ENCODE data around the gene MYO10.

MYO10 gene

GRCh38 chr5:16889203-16889971 is 46.7 kb downstream of the MYO10 start (continued):
- TF ChIP-seq ZNF777 (tag by site-specific recombination; IDR thresholded peaks at IDR 0.05; ENCODE audit: borderline replicate concordance) (no peak), KLF10 (tag by site-specific recombination; IDR thresholded peaks at IDR 0.05) (peak; percentile 86), BCL11A (tag by site-specific recombination; IDR thresholded peaks at IDR 0.05; ENCODE audit: low read depth) (peak; percentile 83; the same call in 1 of the 2 replicates), ZNF600 (tag by site-specific recombination; IDR thresholded peaks at IDR 0.05) (peak; percentile 84), ZNF184 (tag by site-specific recombination; IDR thresholded peaks at IDR 0.05) (no peak; the same call in 1 of the 2 replicates), ZNF274 (IDR thresholded peaks at IDR 0.05; ENCODE audit: low read length) (no peak), ZNF274 (tag by site-specific recombination; IDR thresholded peaks at IDR 0.05; ENCODE audit: borderline replicate concordance) (no peak), ZNF292 (tag by site-specific recombination; IDR thresholded peaks at IDR 0.05; ENCODE audit: borderline replicate concordance, low read depth) (no peak), ZNF280C (tag by site-specific recombination; IDR thresholded peaks at IDR 0.05) (no peak; the same call in 1 of the 2 replicates), ZNF670 (tag by site-specific recombination; IDR thresholded peaks at IDR 0.05; ENCODE audit: low read depth) (no peak), AEBP2 (tag by site-specific recombination; IDR thresholded peaks at IDR 0.05; ENCODE audit: borderline replicate concordance) (no peak), ZNF221 (tag by site-specific recombination; IDR thresholded peaks at IDR 0.05; ENCODE audit: borderline replicate concordance) (no peak), ZNF791 (tag by site-specific recombination; IDR thresholded peaks at IDR 0.05) (no peak), ZNF544 (tag by site-specific recombination; IDR thresholded peaks at IDR 0.05) (no peak), ZNF174 (tag by site-specific recombination; IDR thresholded peaks at IDR 0.05) (no peak), SALL2 (tag by site-specific recombination; IDR thresholded peaks at IDR 0.05; ENCODE audit: borderline replicate concordance) (no peak), ZBTB10 (tag by site-specific recombination; IDR thresholded peaks at IDR 0.05) (no peak), ZNF629 (tag by site-specific recombination; IDR thresholded peaks at IDR 0.05) (peak; percentile 84), ZNF513 (tag by site-specific recombination; IDR thresholded peaks at IDR 0.05) (no peak), ZNF658 (tag by site-specific recombination; IDR thresholded peaks at IDR 0.05) (no peak), ZNF391 (tag by site-specific recombination; IDR thresholded peaks at IDR 0.05; ENCODE audit: borderline replicate concordance, low read depth) (no peak), MZF1 (tag by site-specific recombination; IDR thresholded peaks at IDR 0.05; ENCODE audit: borderline replicate concordance) (peak; percentile 82; the same call in 1 of the 2 replicates), ZNF585B (tag by site-specific recombination; IDR thresholded peaks at IDR 0.05) (no peak), ZNF10 (tag by site-specific recombination; IDR thresholded peaks at IDR 0.05) (no peak), RBAK (tag by site-specific recombination; IDR thresholded peaks at IDR 0.05) (no peak), GLI2 (tag by site-specific recombination; IDR thresholded peaks at IDR 0.05; ENCODE audit: borderline replicate concordance, low read depth) (peak; percentile 89; the same call in 1 of the 2 replicates), SP7 (tag by site-specific recombination; IDR thresholded peaks at IDR 0.05) (peak; percentile 98), ZNF223 (tag by site-specific recombination; IDR thresholded peaks at IDR 0.05) (no peak; the same call in 1 of the 2 replicates), ZNF561 (tag by site-specific recombination; IDR thresholded peaks at IDR 0.05; ENCODE audit: borderline replicate concordance) (peak; percentile 94), ZNF48 (tag by site-specific recombination; IDR thresholded peaks at IDR 0.05) (no peak), INSM2 (tag by site-specific recombination; IDR thresholded peaks at IDR 0.05) (peak; percentile 95)
